Uterus (tissue), 2 donors: ENCODE results near the gene BCKDK.

ENCODE experiments used
- CTCF ChIP-seq, 4 experiments: fragments of 200-600 bp in 2 of 4; fragments of 450-650 bp in 2 of 4; sonication (generic) in 2 of 4; IDR thresholded peaks; one replicate each; pipeline ENCODE4 v1.5.1; 2016 to 2019; ENCODE audit warnings: antibody characterized with exemption in 4 of 4, mild to moderate bottlenecking in 2 of 4, moderate library complexity in 1 of 4
- POLR2A ChIP-seq, 2 donors: fragments of 450-650 bp; IDR thresholded peaks; one replicate each; pipeline ENCODE4 v1.6.1; 2016; ENCODE audit warnings: antibody characterized with exemption in 2 of 2, mild to moderate bottlenecking in 1 of 2, moderate library complexity in 1 of 2

GRCh38 chr16:31083081-31083480 is 25.1 kb upstream of the BCKDK start:
- TF ChIP-seq CTCF (IDR thresholded peaks at IDR 0.05) (no peak), POLR2A (IDR thresholded peaks at IDR 0.05) (no peak)
